NCI-H82 treated with DMSO at 0.1 percent for 48 hours (cell line): ENCODE results near the gene UFSP2.
"Not testable (repeated sequence)": the region's sequence is repeated elsewhere in the genome, so short reads cannot be mapped to it uniquely, and the experiment has no call there.

Experiments
- DNase-seq: peaks from one replicate; lab custom pipeline; 2025; ENCODE audit not compliant: unreplicated experiment; lab: John Stamatoyannopoulos, UW

Gene UFSP2

GRCh38 chr4:185384930-185385331, 40.8 kb downstream of the UFSP2 start:
- no peak for DNase-seq

DNA sequence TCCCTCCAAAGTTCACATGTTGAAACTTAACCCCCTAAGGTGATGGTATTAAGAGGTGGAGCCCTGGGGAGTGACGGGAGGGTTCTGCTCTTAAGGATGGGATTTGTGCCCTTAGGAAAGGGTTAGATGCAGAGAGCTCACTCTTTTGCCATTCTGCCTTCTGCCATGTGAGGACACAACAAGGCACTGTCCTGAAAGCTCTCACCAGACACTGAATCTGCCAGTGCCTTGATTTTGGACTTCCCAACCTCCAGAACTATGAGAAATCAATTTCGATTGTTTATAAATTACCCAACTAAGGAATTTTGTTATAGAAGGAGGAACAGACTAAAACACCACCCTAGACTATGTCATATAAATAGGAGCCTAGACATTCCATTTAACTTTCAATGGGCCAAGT, 41.7 kb downstream of the UFSP2 start:
- no peak for DNase-seq

DNA sequence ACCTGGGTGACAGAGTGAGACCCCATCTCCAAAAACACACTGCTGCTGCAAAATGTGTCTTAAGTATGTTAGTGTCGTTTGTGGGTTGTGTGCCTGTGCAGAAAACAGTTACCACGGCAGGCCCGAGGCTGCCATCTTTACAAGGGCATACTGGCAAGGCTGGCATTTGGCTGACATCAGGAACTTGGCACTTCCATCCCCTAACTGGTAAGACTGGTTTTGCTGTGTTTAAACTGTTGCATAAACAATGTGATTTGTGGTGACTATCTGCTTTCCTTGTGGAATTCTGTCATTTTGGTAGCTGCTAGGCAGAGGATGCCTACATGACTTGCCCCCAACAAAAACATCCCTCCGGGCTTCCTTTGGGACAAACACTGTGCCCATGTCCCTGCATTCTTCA, 42.3 kb downstream of the UFSP2 start:
- no peak for DNase-seq

DNA sequence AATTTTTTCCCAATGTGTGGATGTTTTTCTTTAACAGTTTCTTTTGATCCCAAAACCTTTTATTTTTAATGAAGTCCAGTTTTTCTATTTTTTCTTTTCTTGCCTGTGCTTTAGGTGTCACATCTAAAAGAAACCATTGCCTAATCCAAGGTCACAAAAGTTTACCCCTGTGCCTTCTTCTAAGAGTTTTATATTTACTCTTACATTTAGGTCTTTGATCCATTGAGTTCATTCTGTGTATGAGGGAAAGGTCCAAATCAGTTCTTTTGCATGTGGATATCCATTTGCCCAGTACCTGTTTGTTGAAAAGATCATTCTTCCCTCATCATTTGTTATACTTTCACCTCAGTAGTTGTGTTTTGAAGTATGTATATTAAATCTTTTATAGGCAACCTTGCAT, 43.0 kb downstream of the UFSP2 start:
- DNase-seq, result no peak

- DNase-seq, result no peak
These were observed 44.2 kb downstream of the UFSP2 start for GRCh38 chr4:185381288-185382196.

DNA sequence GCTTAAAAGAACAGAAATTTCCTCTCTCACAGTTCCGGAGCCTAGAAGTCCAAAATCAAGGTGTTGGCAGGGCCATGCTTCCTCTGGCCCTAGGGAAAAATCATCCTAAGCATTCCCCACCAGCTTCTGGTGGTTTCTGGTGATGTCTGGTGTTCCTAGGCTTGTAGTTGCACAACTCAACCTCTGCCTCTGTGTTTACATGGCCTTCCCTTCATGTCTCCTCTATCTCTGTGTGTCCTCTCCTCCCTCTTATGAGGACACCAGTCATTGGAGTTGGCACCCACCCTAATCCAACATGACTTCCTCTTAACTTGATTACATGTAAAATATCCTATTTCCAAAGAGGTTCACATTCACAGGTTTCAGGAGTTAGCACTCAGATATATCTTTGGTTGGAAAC, 45.4 kb downstream of the UFSP2 start:
- no peak for DNase-seq

- DNase-seq, result no peak
These were observed 46.2 kb downstream of the UFSP2 start for GRCh38 chr4:185379326-185380295.

DNA sequence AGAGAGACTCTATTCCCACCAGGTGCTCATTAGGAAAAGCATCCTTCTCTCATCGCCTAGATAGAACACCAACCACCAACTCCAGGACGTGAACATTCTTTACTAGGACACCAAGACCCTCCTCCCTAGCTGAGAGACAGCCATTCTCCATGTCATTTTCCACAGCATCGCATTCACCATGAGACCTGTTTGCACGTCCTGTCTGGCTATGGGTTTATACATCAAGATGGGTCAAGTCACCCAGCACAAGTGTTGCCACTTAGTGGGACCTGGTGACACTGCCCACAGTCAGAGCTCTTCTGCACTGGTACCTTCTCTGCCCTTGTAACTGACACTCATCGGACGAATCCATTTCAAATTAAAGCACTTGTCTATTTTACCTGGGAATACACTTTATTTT, 47.5 kb downstream of the UFSP2 start:
- no peak for DNase-seq

GRCh38 chr4:185374573-185374972, 51.2 kb downstream of the UFSP2 start:
- no peak for DNase-seq

DNA sequence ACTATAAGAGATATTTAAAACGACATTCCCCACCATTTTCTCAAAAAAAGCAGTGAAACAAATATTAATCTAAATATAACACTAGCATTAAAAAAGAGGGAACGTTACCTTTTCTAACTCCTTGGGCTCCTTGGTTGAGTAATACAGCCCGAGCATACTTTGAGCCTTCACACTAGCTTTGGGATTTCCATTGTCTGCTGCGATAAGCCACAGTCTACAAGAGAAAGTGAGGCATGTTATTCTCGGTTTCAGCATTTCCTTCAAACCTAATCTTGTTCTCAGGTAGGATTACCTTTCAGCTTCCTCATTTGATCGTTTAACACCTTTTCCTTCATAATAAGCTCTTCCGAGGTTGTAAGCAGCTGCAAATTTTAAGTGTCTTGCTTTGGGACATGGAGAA, 51.7 kb downstream of the UFSP2 start:
- DNase-seq, result no peak

DNA sequence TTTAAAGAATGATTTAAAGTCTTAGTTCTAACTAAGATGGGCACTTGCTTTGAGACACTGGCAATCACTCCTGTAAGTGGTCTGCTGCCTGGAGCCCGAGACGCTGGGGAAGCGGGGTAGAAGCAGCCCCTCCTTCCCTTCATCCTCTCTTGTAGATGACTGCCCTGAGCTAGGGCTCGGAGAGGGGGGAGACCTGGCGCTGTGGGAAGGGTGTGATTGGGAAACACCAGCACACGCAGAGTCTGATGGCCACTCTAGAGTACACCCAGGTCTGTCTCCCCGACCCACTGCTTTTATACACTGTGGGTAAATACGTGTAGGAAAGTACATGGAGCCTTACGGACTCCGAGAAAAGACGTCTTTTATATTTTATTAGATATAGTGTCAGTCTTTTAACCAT, 54.1 kb downstream of the UFSP2 start:
- DNase-seq, result no peak

DNA sequence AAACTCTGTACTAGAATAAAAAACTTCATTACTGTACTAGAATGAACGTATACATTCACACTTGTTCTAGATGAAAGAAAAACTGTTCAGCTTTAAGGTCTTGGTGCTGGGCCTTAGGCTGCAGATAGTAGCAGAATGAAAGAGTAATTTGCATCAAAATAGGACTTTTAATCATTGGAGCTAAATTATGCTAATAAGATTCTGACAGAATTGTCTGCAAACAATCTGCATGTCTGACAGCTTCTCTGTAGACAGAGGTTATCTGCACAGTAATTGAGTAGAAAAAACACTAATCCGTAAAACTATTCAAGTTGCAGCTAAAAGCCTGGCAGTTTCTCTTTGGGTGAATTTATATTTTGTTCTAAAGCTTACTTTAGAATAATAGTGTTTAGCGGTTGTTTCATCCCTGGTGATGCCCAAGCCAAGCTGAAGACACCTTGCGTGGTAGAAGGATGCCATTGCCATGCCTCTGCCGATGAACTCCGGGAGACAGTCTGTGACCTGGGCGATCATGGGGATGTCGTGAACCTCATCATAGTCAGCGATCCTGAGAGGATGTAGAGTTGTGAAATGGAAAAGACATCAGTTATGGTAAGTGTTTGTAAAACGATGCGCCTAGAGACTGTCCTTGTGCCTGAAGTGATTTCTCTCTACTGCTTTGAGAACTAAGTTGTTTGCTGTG, 55.4 kb downstream of the UFSP2 start:
- DNase-seq, result no peak

GRCh38 chr4:185369731-185370130, 56.0 kb downstream of the UFSP2 start:
- DNase-seq, result no peak

- DNase-seq, result no peak
These were observed 60.9 kb downstream of the UFSP2 start for GRCh38 chr4:185364886-185365285.

DNA sequence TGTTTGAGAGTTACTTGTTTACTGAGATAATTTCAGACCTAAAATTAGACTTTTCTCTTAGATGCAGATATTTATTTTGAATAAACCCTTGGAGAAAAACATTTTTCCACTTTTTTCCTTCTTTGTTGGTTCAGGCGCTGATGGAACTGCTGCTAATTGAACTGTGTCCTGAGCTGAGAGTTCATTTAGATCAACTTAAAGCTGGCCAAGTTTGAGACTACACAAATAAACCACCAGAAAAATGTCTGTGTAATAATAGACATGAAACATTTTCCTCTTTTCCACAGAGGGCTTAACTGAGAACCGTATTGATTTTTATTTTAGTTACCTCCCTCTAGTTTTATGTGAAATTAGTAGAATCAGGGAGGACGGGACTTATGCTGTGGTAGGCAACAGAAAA, 62.5 kb downstream of the UFSP2 start:
- DNase-seq, result no peak

GRCh38 chr4:185362570-185362969, 63.2 kb downstream of the UFSP2 start:
- not testable (repeated sequence) for DNase-seq

GRCh38 chr4:185361872-185362271, 63.9 kb downstream of the UFSP2 start:
- DNase-seq, result no peak

- DNase-seq, result no peak
These were observed 65.9 kb downstream of the UFSP2 start for GRCh38 chr4:185359767-185360446.

DNA sequence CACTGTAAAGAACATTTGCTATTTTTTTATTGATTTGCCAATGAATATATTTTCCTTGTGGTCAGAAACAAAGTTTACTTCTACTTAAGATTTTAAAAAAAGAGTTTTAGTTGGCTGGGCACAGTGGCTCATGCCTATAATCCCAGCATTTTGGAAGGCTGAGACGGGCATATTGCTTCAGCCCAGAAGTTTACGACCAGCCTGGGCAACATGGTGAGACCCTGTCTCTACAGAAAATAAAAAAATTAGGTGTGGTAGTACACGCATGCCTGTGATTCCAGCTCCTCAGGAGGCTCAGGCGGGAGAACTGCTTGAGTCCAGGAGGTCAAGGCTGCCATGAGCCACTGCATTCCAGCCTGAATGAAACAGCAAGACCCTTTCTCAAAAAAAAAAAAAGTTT, 66.8 kb downstream of the UFSP2 start:
- no peak for DNase-seq

GRCh38 chr4:185358514-185358913, 67.2 kb downstream of the UFSP2 start:
- DNase-seq, result no peak
